H1 (cell line): Measurements from ENCODE around the gene PPP1R9A. TPM values are rescaled to one million over a fixed set of nuclear protein-coding genes. Genes with fewer than 3 reads are reported as not detected.

Experiments used
- CTCF ChIA-PET: fragments of 300-600 bp; sonication (Branson Sonifier 250); formaldehyde crosslinking; loops from one replicate; lab custom pipeline; 2021; ENCODE audit not compliant: partially characterized antibody; lab: Charles Lee
- POLR2A ChIA-PET: fragments of 300-600 bp; sonication (Branson Sonifier 250); formaldehyde crosslinking; loops from one replicate; lab custom pipeline; 2021; ENCODE audit warnings: inconsistent platforms; ENCODE audit not compliant: partially characterized antibody; lab: Charles Lee
- DNase-seq, 2 experiments: peaks; one replicate each; pipeline versions ENCODE4 v3.0.0 to v3.0.0-alpha.2; 2010 to 2022; ENCODE audit warnings: low spot score in 2 of 2, low read depth in 1 of 2, mixed read lengths in 1 of 2
- FAIRE-seq: peaks from 2 replicates; lab custom pipeline; 2011; peaks lifted over from hg19 to GRCh38; lab: Jason Lieb, UNC
- H2AFZ ChIP-seq: 2 replicates; pipeline ENCODE4 v1.8.1; 2012; ENCODE audit warnings: low read length, inconsistent platforms
- H2AK5ac ChIP-seq: 2 replicates; pipeline ENCODE4 v1.6.1; 2013; ENCODE audit warnings: low read depth, low read length
- H2BK120ac ChIP-seq: replicated peaks from 2 replicates; pipeline ENCODE3; 2013; ENCODE audit warnings: low read depth, low read length, inconsistent platforms
- H2BK12ac ChIP-seq: 2 replicates; pipeline ENCODE4 v1.6.1; 2013; ENCODE audit warnings: low read depth, low read length
- H2BK15ac ChIP-seq: 2 replicates; pipeline ENCODE4 v1.6.1; 2013; ENCODE audit warnings: low read length
- H2BK20ac ChIP-seq: 2 replicates; pipeline ENCODE4 v1.6.1; 2013; ENCODE audit warnings: low read length
- H2BK5ac ChIP-seq: 2 replicates; pipeline ENCODE4 v1.6.1; 2013; ENCODE audit warnings: low read depth, low read length
- H3K14ac ChIP-seq: 2 replicates; pipeline ENCODE4 v1.6.1; 2013; ENCODE audit warnings: inconsistent platforms; ENCODE audit not compliant: insufficient read length
- H3K18ac ChIP-seq: 2 replicates; pipeline ENCODE4 v1.6.1; 2013; ENCODE audit warnings: low read length; ENCODE audit errors: extremely low read depth
- H3K23ac ChIP-seq: 2 replicates; pipeline ENCODE4 v1.6.1; 2013; ENCODE audit warnings: inconsistent platforms; ENCODE audit not compliant: insufficient read length
- H3K23me2 ChIP-seq: 2 replicates; pipeline ENCODE4 v1.6.1; 2013; ENCODE audit warnings: low read depth, low read length
- H3K27ac ChIP-seq: 2 replicates; pipeline ENCODE4 v1.6.1; 2011; ENCODE audit warnings: low read depth, low read length, inconsistent platforms
- H3K27me3 ChIP-seq, 4 experiments: replicated peaks in 1 of 4; 1 replicate in 1 of 4; 2 replicates in 3 of 4; pipeline versions ENCODE4 v1.6.1 to v1.8.1; 2011 to 2013; ENCODE audit warnings: low read length in 3 of 4, mild to moderate bottlenecking in 3 of 4, inconsistent platforms in 2 of 4, mixed read lengths in 2 of 4, moderate library complexity in 1 of 4; ENCODE audit not compliant: control insufficient read depth in 3 of 4, insufficient read depth in 3 of 4; ENCODE audit errors: extremely low read depth in 1 of 4
- H3K36me3 ChIP-seq, 4 experiments: 2 replicates each; pipeline versions ENCODE4 v1.6.1 to v1.8.1; 2011 to 2013; ENCODE audit warnings: mild to moderate bottlenecking in 4 of 4, low read length in 3 of 4, moderate library complexity in 2 of 4, control low read depth in 1 of 4, inconsistent platforms in 1 of 4; ENCODE audit not compliant: insufficient read depth in 4 of 4, control insufficient read depth in 2 of 4
- H3K4ac ChIP-seq: replicated peaks from 2 replicates; pipeline ENCODE3; 2013; ENCODE audit warnings: low read length, low read depth, mixed read lengths, inconsistent platforms; ENCODE audit not compliant: insufficient read length
- H3K4me1 ChIP-seq, 4 experiments: replicated peaks in 1 of 4; 1 replicate in 1 of 4; 2 replicates in 3 of 4; pipeline versions ENCODE4 v1.6.1 to v1.8.1; 2011 to 2013; ENCODE audit warnings: low read length in 3 of 4, inconsistent platforms in 2 of 4, mixed read lengths in 1 of 4; ENCODE audit not compliant: insufficient read depth in 4 of 4, control insufficient read depth in 3 of 4
- H3K4me2 ChIP-seq, 2 experiments: 2 replicates each; pipeline versions ENCODE4 v1.6.1 to v1.8.1; 2011 to 2013; ENCODE audit warnings: low read depth in 2 of 2, low read length in 2 of 2, control low read depth in 1 of 2, inconsistent platforms in 1 of 2, mild to moderate bottlenecking in 1 of 2; ENCODE audit not compliant: insufficient read depth in 1 of 2
- H3K4me3 ChIP-seq, 4 experiments: fragments of 200-600, 300-600 bp in 1 of 4; sonication (generic), shearing (Covaris generic), sonication (Bioruptor Twin) in 1 of 4; 2 replicates each; pipeline versions ENCODE4 v1.5.1 to v1.8.1; 2011 to 2016; ENCODE audit warnings: low read length in 4 of 4, low read depth in 3 of 4, control low read depth in 2 of 4, inconsistent platforms in 2 of 4, mild to moderate bottlenecking in 2 of 4, mixed read lengths in 1 of 4, moderate library complexity in 1 of 4; ENCODE audit not compliant: insufficient read depth in 2 of 4; ENCODE audit errors: extremely low read depth in 1 of 4
- H3K56ac ChIP-seq: replicated peaks from 2 replicates; pipeline ENCODE3; 2013; ENCODE audit warnings: low read depth, mild to moderate bottlenecking, mixed read lengths, low read length, inconsistent platforms; ENCODE audit not compliant: insufficient read length
- H3K79me1 ChIP-seq: 2 replicates; pipeline ENCODE4 v1.6.1; 2013; ENCODE audit warnings: low read depth, low read length, control low read depth
- H3K79me2 ChIP-seq, 2 experiments: 2 replicates each; pipeline versions ENCODE4 v1.6.1 to v1.8.1; 2012 to 2013; ENCODE audit warnings: low read length in 2 of 2, mild to moderate bottlenecking in 2 of 2, inconsistent platforms in 1 of 2; ENCODE audit not compliant: insufficient read depth in 2 of 2, control insufficient read depth in 1 of 2
- H3K9ac ChIP-seq, 4 experiments: replicated peaks in 1 of 4; 1 replicate in 1 of 4; 2 replicates in 3 of 4; pipeline versions ENCODE4 v1.6.1 to v1.8.1; 2011 to 2013; ENCODE audit warnings: low read depth in 3 of 4, low read length in 3 of 4, control low read depth in 2 of 4, mild to moderate bottlenecking in 2 of 4, moderate library complexity in 2 of 4, inconsistent platforms in 1 of 4; ENCODE audit errors: extremely low read depth in 1 of 4
- H3K9me3 ChIP-seq, 2 experiments: 2 replicates each; pipeline versions ENCODE4 v1.6.1 to v1.8.1; 2012 to 2013; ENCODE audit warnings: mild to moderate bottlenecking in 2 of 2, moderate library complexity in 2 of 2, control low read depth in 1 of 2, inconsistent platforms in 1 of 2, low read depth in 1 of 2, low read length in 1 of 2, mixed read lengths in 1 of 2; ENCODE audit not compliant: insufficient read depth in 2 of 2
- H4K20me1 ChIP-seq, 2 experiments: replicated peaks in 1 of 2; 2 replicates each; pipeline versions ENCODE3 to v1.8.1; 2011 to 2013; ENCODE audit warnings: inconsistent platforms in 2 of 2, low read length in 2 of 2, mild to moderate bottlenecking in 1 of 2; ENCODE audit not compliant: insufficient read depth in 2 of 2, control insufficient read depth in 1 of 2
- H4K5ac ChIP-seq: 2 replicates; pipeline ENCODE4 v1.6.1; 2013; ENCODE audit warnings: low read length, low read depth, mixed read lengths, inconsistent platforms; ENCODE audit not compliant: insufficient read length
- H4K8ac ChIP-seq: 2 replicates; pipeline ENCODE4 v1.8.0; 2013; ENCODE audit warnings: mild to moderate bottlenecking, moderate library complexity, low read length, inconsistent platforms; ENCODE audit not compliant: insufficient read depth; ENCODE audit errors: extremely low read depth
- H4K91ac ChIP-seq: replicated peaks from 2 replicates; pipeline ENCODE3; 2013; ENCODE audit warnings: low read length, mixed read lengths, inconsistent platforms; ENCODE audit not compliant: insufficient read length
- BACH1 ChIP-seq: IDR thresholded peaks from 2 replicates; pipeline ENCODE4 v1.6.1; 2012; ENCODE audit warnings: low read length, improper control_type of control experiment
- BCL11A ChIP-seq, 2 experiments: IDR thresholded peaks; one replicate each; pipeline ENCODE4 v1.6.1; 2011; ENCODE audit warnings: low read depth in 2 of 2, low read length in 2 of 2, mild to moderate bottlenecking in 2 of 2
- CTCF ChIP-seq, 3 experiments: IDR thresholded peaks; 1 replicate in 2 of 3; 2 replicates in 1 of 3; pipeline versions ENCODE4 v1.5.1 to v1.6.1; 2011; ENCODE audit warnings: low read length in 3 of 3, mild to moderate bottlenecking in 3 of 3, inconsistent platforms in 2 of 3, low read depth in 1 of 3, moderate library complexity in 1 of 3; ENCODE audit not compliant: insufficient read depth in 1 of 3; ENCODE audit errors: control extremely low read depth in 1 of 3
- E2F6 ChIP-seq: IDR thresholded peaks from 2 replicates; pipeline ENCODE4 v1.6.1; 2012; ENCODE audit warnings: inconsistent platforms
- GABPA ChIP-seq: IDR thresholded peaks from 2 replicates; pipeline ENCODE4 v1.6.1; 2011; ENCODE audit warnings: mild to moderate bottlenecking, low read length, moderate library complexity, borderline replicate concordance; ENCODE audit not compliant: insufficient read depth
- JUN ChIP-seq: IDR thresholded peaks from 2 replicates; pipeline ENCODE4 v1.6.1; 2011; ENCODE audit warnings: low read depth, mild to moderate bottlenecking, improper control_type of control experiment, low read length
- JUND ChIP-seq: IDR thresholded peaks from 2 replicates; pipeline ENCODE4 v1.6.1; 2011; ENCODE audit warnings: mild to moderate bottlenecking, improper control_type of control experiment, low read length
- POLR2AphosphoS5 ChIP-seq: IDR thresholded peaks from 2 replicates; pipeline ENCODE4 v1.6.1; 2011; ENCODE audit warnings: low read depth, low read length
- RBBP5 ChIP-seq: IDR thresholded peaks from 2 replicates; pipeline ENCODE4 v1.7.1; 2012; ENCODE audit warnings: low read depth, mild to moderate bottlenecking, inconsistent platforms, low read length, moderate library complexity, borderline replicate concordance
- RXRA ChIP-seq: IDR thresholded peaks from 2 replicates; pipeline ENCODE4 v1.6.1; 2011; ENCODE audit warnings: low read depth, mild to moderate bottlenecking, low read length, moderate library complexity; ENCODE audit not compliant: insufficient read depth
- TAF1 ChIP-seq: IDR thresholded peaks from 2 replicates; pipeline ENCODE4 v1.6.1; 2011; ENCODE audit warnings: mild to moderate bottlenecking, low read depth, low read length
- TBP ChIP-seq: IDR thresholded peaks from 2 replicates; pipeline ENCODE4 v1.6.1; 2011; ENCODE audit warnings: low read depth, low read length, improper control_type of control experiment
- polyA plus RNA-seq, 7 experiments: library from polyadenylated mRNA; depleted of rRNA in 3 of 7; stranded (reverse) in 5 of 7; unstranded in 2 of 7; fragments of >200 nt in 5 of 7; fragments of 200-250 nt in 2 of 7; gene quantifications; 1 replicate in 5 of 7; 2 replicates in 1 of 7; 4 replicates in 1 of 7; pipeline versions ENCODE4 v1.2.1 to v1.2.3, GENCODE V29; 2011 to 2013; ENCODE audit warnings: missing spikeins in 2 of 7, mixed read lengths in 2 of 7
- total RNA-seq: library from RNA; stranded (reverse); fragmentation: NEBNext Ultra II Directional; extraction: Animal tissue kit (Norgen Biotek cat#: 25700); gene quantifications from 2 replicates; pipeline ENCODE4 v1.2.1, GENCODE V29; 2021

The PPP1R9A gene
- total and polyA plus RNA-seq, 2 of the 8 experiments (the other 6 are each of a cell fraction or from before 2014, with no cell fraction given), result 3.0 to 20.3 TPM

- Histone ChIP-seq H3K23me2 (no peaks in the 10 kb centered on the region), H4K91ac (no peak overlapping the region), H3K4me2 (no peak overlapping the region), H2BK15ac (no peak overlapping the region), H4K8ac (no peak overlapping the region), H3K56ac (no peak overlapping the region), H3K27ac (no peak overlapping the region), H3K4ac (no peak overlapping the region), H3K79me2 (no peaks in the 10 kb centered on the region), H2BK12ac (no peak overlapping the region), H2BK120ac (no peak overlapping the region), H3K9me3 (no peaks in the 10 kb centered on the region), H3K9ac (no peak overlapping the region), H2BK20ac (no peak overlapping the region), H3K23ac (no peak overlapping the region), H3K4me3 (no peak overlapping the region), H4K5ac (no peak overlapping the region), H3K27me3 (no peaks in the 10 kb centered on the region), H3K14ac (no peak overlapping the region), H3K18ac (no peak overlapping the region), H3K79me1 (no peaks in the 10 kb centered on the region), H3K4me1 (peaks cover 0 to 2% (median 0%) of the 10 kb centered on the region in 4 experiments; a peak in 1 of 7 replicates), H2BK5ac (no peak overlapping the region), H2AK5ac (no peak overlapping the region), H3K36me3 (no peaks in the 10 kb centered on the region), H2AFZ (no peak overlapping the region), H4K20me1 (no peaks in the 10 kb centered on the region)
- ChIA-PET CTCF (no interaction called here), POLR2A (no interaction called here)
- DNase-seq (no peak), FAIRE-seq (no peak)
- TF ChIP-seq BACH1 (no peak), TAF1 (no peak), GABPA (no peak), TBP (no peak), CTCF (IDR thresholded peaks at IDR 0.05; ENCODE audit: control extremely low read depth in 1 of 3, insufficient read depth in 1 of 3, low read depth in 1 of 3, low read length in 3 of 3) (no peak), RBBP5 (no peak), POLR2AphosphoS5 (no peak), RXRA (no peak), JUND (no peak), E2F6 (no peak), JUN (no peak), BCL11A (IDR thresholded peaks at IDR 0.05; ENCODE audit: low read depth in 2 of 2, low read length in 2 of 2) (no peak)
These were observed 188.7 kb downstream of the PPP1R9A start for GRCh38 chr7:95095966-95096540.
